Psoas muscle (tissue), 8 donors: ENCODE data around the gene COL10A1. TPM values are rescaled to one million over a fixed set of nuclear protein-coding genes. Genes with fewer than 3 reads are reported as not detected.

Experiments used
- ATAC-seq, 4 donors: fragments of 200-7000 bp; cut with Tn5 transposase; one replicate each; pipeline ENCODE4 v1.9.1; 2020; ENCODE audit warnings: moderate library complexity in 3 of 4, mild to moderate bottlenecking in 2 of 4
- DNase-seq, 2 donors: peaks; one replicate each; pipeline ENCODE4 v3.0.0-alpha.2; 2020
- H3K27ac ChIP-seq: fragments of 200-600 bp; one replicate; pipeline ENCODE4 v1.8.0; 2022
- H3K27me3 ChIP-seq, 3 donors: fragments of 200-600 bp in 1 of 3; one replicate each; pipeline versions ENCODE4 v1.6.1 to v1.8.0; 2013 to 2022; ENCODE audit warnings: low read length in 2 of 3, mild to moderate bottlenecking in 2 of 3, moderate library complexity in 1 of 3; ENCODE audit not compliant: insufficient read depth in 3 of 3
- H3K36me3 ChIP-seq, 2 donors: fragments of 200-600 bp in 1 of 2; one replicate each; pipeline versions ENCODE4 v1.6.1 to v1.8.0; 2013 to 2022; ENCODE audit warnings: low read depth in 1 of 2, mild to moderate bottlenecking in 1 of 2, moderate library complexity in 1 of 2; ENCODE audit not compliant: insufficient read depth in 1 of 2
- H3K4me1 ChIP-seq: fragments of 200-600 bp; one replicate; pipeline ENCODE4 v1.8.0; 2022
- H3K4me3 ChIP-seq: fragments of 200-600 bp; one replicate; pipeline ENCODE4 v1.8.0; 2022; ENCODE audit warnings: mild to moderate bottlenecking
- H3K9me3 ChIP-seq: fragments of 200-600 bp; one replicate; pipeline ENCODE4 v1.8.0; 2022
- WGBS, 3 donors: extraction: QIAGEN DNeasy Blood & Tissue Kit; methylation state at CpG; one replicate each; pipeline versions ENCODE4 v1.1.6 to v1.1.7; 2013; 5-methylcytosine and 5-hydroxymethylcytosine counted together
- intact Hi-C, 2 donors: fragments of 100-400 bp; cut with DNase I; formaldehyde crosslinking; loops; one replicate each; pipeline versions ENCODE4 v1.11.0 to v1.14.2; 2022
- polyA plus RNA-seq, 3 donors: library from polyadenylated mRNA; stranded (reverse); fragments of 200-250 nt; gene quantifications; one replicate each; pipeline ENCODE4 v1.2.3, GENCODE V29; 2013
- total RNA-seq, 4 donors: library from RNA; stranded (reverse); fragmentation: NEBNext Ultra II Directional in 2 of 4; extraction: Animal tissue kit (Norgen Biotek cat#: 25700) in 2 of 4; gene quantifications; one replicate each; pipeline versions ENCODE4 v1.2.1 to v1.2.4, GENCODE V29; 2021 to 2023
- TF ChIP-seq, protein P1 (sequence below): fragments of 200-600 bp; IDR thresholded peaks from one replicate; pipeline ENCODE4 v1.8.0; 2022; ENCODE audit warnings: antibody characterized with exemption
- donor health status: healthy with polysubstance abuse.
- donor health status: DM: no; HTN: no; CAD: no; lungs with moderate emphysema.
- donor health status: Bipolar disorder and iron deficiency.
- donor health status: healthy.
- donor health status: DM: yes; HTN: yes; CAD: no.
- donor health status: DM: no; HTN: no; CAD: no.
- donor health status: DM: no; HTN: no; CAD: no.
- donor health status: DM: yes; HTN: yes; CAD: no.

The COL10A1 gene
- total and polyA plus RNA-seq, 7 donors: 0.08 to 0.41 TPM; not detected in 5

DNA sequence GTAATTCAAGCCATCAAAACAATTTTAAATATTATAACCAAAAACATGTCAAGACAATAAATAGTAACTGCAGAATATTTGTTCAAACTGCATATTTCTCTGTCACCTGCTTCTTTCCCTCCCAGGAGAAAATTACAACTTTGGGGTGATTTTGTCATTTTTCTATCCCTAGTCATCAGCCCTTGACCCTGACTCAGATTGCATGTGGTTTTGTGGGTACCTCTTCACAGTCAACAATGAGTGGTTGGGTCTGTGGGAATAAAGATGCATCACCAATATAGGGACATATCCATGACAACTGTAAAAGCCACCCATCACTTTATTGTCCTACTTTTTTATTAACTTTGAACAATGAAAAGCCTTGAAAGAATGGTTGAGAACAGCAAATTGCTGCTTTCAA is 7.3 kb downstream of the COL10A1 start:
- intact Hi-C loops: no loop called here

GRCh38 chr6:116115781-116116180 is 10.2 kb downstream of the COL10A1 start:
- Histone ChIP-seq H3K4me1 (no peaks in the 10 kb centered on the region), H3K9me3 (no peaks in the 10 kb centered on the region), H3K27me3 (no peaks in the 10 kb centered on the region), H3K27ac (no peak overlapping the region), H3K36me3 (peaks cover 2 to 87% of the 10 kb centered on the region in 2 donors), H3K4me3 (no peak overlapping the region)
- ATAC-seq (no peak), DNase-seq (no peak)
- 92 to 93% (median 93%) methylated on average over 2 of the region's 2 CpGs for WGBS, 3 donors
- intact Hi-C loops: no loop called here
- TF ChIP-seq, protein P1, sequence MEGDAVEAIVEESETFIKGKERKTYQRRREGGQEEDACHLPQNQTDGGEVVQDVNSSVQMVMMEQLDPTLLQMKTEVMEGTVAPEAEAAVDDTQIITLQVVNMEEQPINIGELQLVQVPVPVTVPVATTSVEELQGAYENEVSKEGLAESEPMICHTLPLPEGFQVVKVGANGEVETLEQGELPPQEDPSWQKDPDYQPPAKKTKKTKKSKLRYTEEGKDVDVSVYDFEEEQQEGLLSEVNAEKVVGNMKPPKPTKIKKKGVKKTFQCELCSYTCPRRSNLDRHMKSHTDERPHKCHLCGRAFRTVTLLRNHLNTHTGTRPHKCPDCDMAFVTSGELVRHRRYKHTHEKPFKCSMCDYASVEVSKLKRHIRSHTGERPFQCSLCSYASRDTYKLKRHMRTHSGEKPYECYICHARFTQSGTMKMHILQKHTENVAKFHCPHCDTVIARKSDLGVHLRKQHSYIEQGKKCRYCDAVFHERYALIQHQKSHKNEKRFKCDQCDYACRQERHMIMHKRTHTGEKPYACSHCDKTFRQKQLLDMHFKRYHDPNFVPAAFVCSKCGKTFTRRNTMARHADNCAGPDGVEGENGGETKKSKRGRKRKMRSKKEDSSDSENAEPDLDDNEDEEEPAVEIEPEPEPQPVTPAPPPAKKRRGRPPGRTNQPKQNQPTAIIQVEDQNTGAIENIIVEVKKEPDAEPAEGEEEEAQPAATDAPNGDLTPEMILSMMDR: no peak

More for the DNA sequence above, 7.3 kb downstream of the COL10A1 start:
- H3K27ac ChIP-seq: no peak overlapping the region
- DNase-seq (no peak), ATAC-seq (no peak)
- TF ChIP-seq, protein P1: no peak
- H3K4me3 ChIP-seq: no peak overlapping the region
- no peaks in the 10 kb centered on the region for H3K9me3 ChIP-seq
- H3K4me1 ChIP-seq: no peaks in the 10 kb centered on the region
- no peaks in the 10 kb centered on the region for H3K27me3 ChIP-seq
- H3K36me3 ChIP-seq: peaks cover 0 to 59% of the 10 kb centered on the region in 2 donors

- WGBS, 3 donors: 94 to 100% (median 95%) methylated on average over 2 of the region's 2 CpGs
- DNase-seq: no peak
- Histone ChIP-seq H3K4me1 (no peaks in the 10 kb centered on the region), H3K4me3 (no peak overlapping the region), H3K36me3 (peaks cover 6 to 98% of the 10 kb centered on the region in 2 donors), H3K27ac (no peak overlapping the region), H3K27me3 (no peaks in the 10 kb centered on the region), H3K9me3 (no peaks in the 10 kb centered on the region)
- intact Hi-C loops: no loop called here
- TF ChIP-seq, protein P1: no peak
- no peak for ATAC-seq
Measured at GRCh38 chr6:116113386-116113785, 12.5 kb downstream of the COL10A1 start.

- H3K9me3 ChIP-seq: no peaks in the 10 kb centered on the region
- no peak overlapping the region for H3K4me3 ChIP-seq
- intact Hi-C loops: no loop called here
- no peaks in the 10 kb centered on the region for H3K27me3 ChIP-seq
- no peak for DNase-seq
- WGBS, 3 donors: 73 to 91% (median 79%) methylated on average over 5 of the region's 5 CpGs
- TF ChIP-seq, protein P1: peak; percentile 17
- no peak overlapping the region for H3K27ac ChIP-seq
- peaks cover 6 to 94% of the 10 kb centered on the region in 2 donors for H3K36me3 ChIP-seq
- no peak for ATAC-seq
- H3K4me1 ChIP-seq: no peaks in the 10 kb centered on the region
Measured at GRCh38 chr6:116111552-116112528, 14.1 kb downstream of the COL10A1 start.
